Measurements from ENCODE around the gene VIL1. TPM values are rescaled to one million over a fixed set of nuclear protein-coding genes. Genes with fewer than 3 reads are reported as not detected.

VIL1 gene
- polyA plus RNA-seq, 1 donor from 2014 or later: not detected

DNA sequence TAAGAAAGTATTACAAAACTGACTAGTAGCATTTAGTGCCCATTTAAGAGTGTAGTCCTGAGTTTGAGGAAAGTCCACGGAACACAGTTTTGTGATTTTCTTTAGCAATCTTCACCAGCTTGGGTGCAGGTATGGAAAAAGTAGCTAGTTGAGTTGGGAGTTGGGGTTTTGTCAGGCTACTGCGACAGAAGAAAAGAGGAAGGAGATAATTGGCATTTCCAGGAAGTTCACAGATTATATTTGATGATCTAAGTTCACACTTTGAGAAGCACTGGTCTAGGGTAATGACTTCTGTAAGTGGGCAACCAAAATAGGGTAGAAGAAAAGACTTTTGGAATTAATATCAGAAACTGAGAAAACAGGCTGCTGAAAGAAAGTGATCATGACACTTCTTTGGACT is 52.1 kb downstream of the VIL1 start:
- TF ChIP-seq EZH2 (IDR thresholded peaks at IDR 0.05; ENCODE audit: borderline replicate concordance, insufficient read depth, low read length, poor library complexity, severe bottlenecking) (no peak), CTCF (IDR thresholded peaks at IDR 0.05; ENCODE audit: poor library complexity, severe bottlenecking) (no peak), MXI1 (conservative IDR thresholded peaks at IDR 0.05; ENCODE audit: poor library complexity, severe bottlenecking) (no peak), POLR2AphosphoS5 (IDR thresholded peaks at IDR 0.05) (no peak), EP300 (conservative IDR thresholded peaks at IDR 0.05; ENCODE audit: poor library complexity, severe bottlenecking) (no peak), RAD21 (conservative IDR thresholded peaks at IDR 0.05) (no peak), SMC3 (conservative IDR thresholded peaks at IDR 0.05; ENCODE audit: poor library complexity) (no peak), TAF1 (IDR thresholded peaks at IDR 0.05; ENCODE audit: low read depth) (no peak), REST (IDR thresholded peaks at IDR 0.05; ENCODE audit: borderline replicate concordance) (no peak)
- no peak overlapping the region for H2AFZ ChIP-seq (ENCODE audit: low read depth, low read length)
- no peaks in the 10 kb centered on the region for H3K27me3 ChIP-seq (ENCODE audit: insufficient read depth, low read depth, low read length)
- no peak overlapping the region for H3K9ac ChIP-seq (ENCODE audit: low read length)
- no peaks in the 10 kb centered on the region for H4K20me1 ChIP-seq (ENCODE audit: insufficient read depth)
- no peaks in the 10 kb centered on the region for H3K79me2 ChIP-seq (replicated peaks; ENCODE audit: insufficient read depth, low read length)
- H3K9me2 ChIP-seq (ENCODE audit: insufficient read depth, low read length): no peaks in the 10 kb centered on the region
- no peak overlapping the region for H3K4me3 ChIP-seq (ENCODE audit: low read length)
- H3K27ac ChIP-seq (ENCODE audit: low read length): no peak overlapping the region
- no peaks in the 10 kb centered on the region for H3F3A ChIP-seq (ENCODE audit: insufficient read depth, low read length, poor library complexity, severe bottlenecking)
- no peak overlapping the region for H3K4me2 ChIP-seq (ENCODE audit: low read length)
- H3K9me3 ChIP-seq (ENCODE audit: low read length): no peaks in the 10 kb centered on the region
- H3K36me3 ChIP-seq (ENCODE audit: insufficient read depth, low read length): no peaks in the 10 kb centered on the region

DNA sequence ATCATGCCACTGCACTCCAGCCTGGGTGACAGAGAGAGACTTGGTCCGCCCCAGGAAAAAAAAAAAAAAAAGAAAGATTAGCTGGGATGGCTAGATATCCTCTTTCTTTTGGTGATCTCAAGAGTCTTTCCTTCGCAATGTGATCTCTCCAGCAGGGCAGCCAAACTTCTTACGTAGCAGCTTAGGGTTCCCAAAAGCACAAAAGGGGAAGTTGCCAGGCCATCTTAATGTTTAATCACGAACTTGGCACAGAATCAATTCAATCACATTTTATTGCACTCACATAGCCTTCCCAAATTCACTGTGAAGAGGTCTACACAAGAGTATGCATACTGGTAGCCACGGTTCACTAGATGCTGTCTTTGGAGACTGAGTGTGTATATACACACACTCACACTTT is 53.1 kb downstream of the VIL1 start:
- TF ChIP-seq SMC3 (conservative IDR thresholded peaks at IDR 0.05; ENCODE audit: poor library complexity) (no peak), POLR2AphosphoS5 (IDR thresholded peaks at IDR 0.05) (no peak), TAF1 (IDR thresholded peaks at IDR 0.05; ENCODE audit: low read depth) (no peak), RAD21 (conservative IDR thresholded peaks at IDR 0.05) (no peak), CTCF (IDR thresholded peaks at IDR 0.05; ENCODE audit: poor library complexity, severe bottlenecking) (no peak), REST (IDR thresholded peaks at IDR 0.05; ENCODE audit: borderline replicate concordance) (no peak), EZH2 (IDR thresholded peaks at IDR 0.05; ENCODE audit: borderline replicate concordance, insufficient read depth, low read length, poor library complexity, severe bottlenecking) (no peak), MXI1 (conservative IDR thresholded peaks at IDR 0.05; ENCODE audit: poor library complexity, severe bottlenecking) (no peak), EP300 (conservative IDR thresholded peaks at IDR 0.05; ENCODE audit: poor library complexity, severe bottlenecking) (no peak)
- Histone ChIP-seq H3K27ac (ENCODE audit: low read length) (no peak overlapping the region), H4K20me1 (ENCODE audit: insufficient read depth) (no peaks in the 10 kb centered on the region), H3K27me3 (ENCODE audit: insufficient read depth, low read depth, low read length) (no peaks in the 10 kb centered on the region), H3K9ac (ENCODE audit: low read length) (no peak overlapping the region), H3K4me3 (ENCODE audit: low read length) (no peak overlapping the region), H3K4me2 (ENCODE audit: low read length) (no peak overlapping the region), H3K79me2 (replicated peaks; ENCODE audit: insufficient read depth, low read length) (no peaks in the 10 kb centered on the region), H3K9me2 (ENCODE audit: insufficient read depth, low read length) (no peaks in the 10 kb centered on the region), H3K36me3 (ENCODE audit: insufficient read depth, low read length) (no peaks in the 10 kb centered on the region), H2AFZ (ENCODE audit: low read depth, low read length) (no peak overlapping the region), H3F3A (ENCODE audit: insufficient read depth, low read length, poor library complexity, severe bottlenecking) (no peaks in the 10 kb centered on the region), H3K9me3 (ENCODE audit: low read length) (no peaks in the 10 kb centered on the region)
